H9 (cell line): ENCODE results near the gene PYHIN1. TPM values are rescaled to one million over a fixed set of nuclear protein-coding genes. Genes with fewer than 3 reads are reported as not detected.

Experiments used
- DNase-seq: peaks from one replicate; pipeline ENCODE4 v3.0.0-alpha.2; 2017
- H2AFZ ChIP-seq: one replicate; pipeline ENCODE4 v1.6.1; 2013; ENCODE audit warnings: mild to moderate bottlenecking, low read length, control low read depth, moderate library complexity
- H2AK5ac ChIP-seq: 2 replicates; pipeline ENCODE4 v1.6.1; 2013; ENCODE audit warnings: low read length, control low read depth, mixed read lengths; ENCODE audit not compliant: insufficient read length
- H2BK120ac ChIP-seq: one replicate; pipeline ENCODE4 v1.6.1; 2013; ENCODE audit warnings: low read depth, mild to moderate bottlenecking, low read length, control low read depth, inconsistent platforms; ENCODE audit not compliant: poor library complexity, severe bottlenecking
- H2BK12ac ChIP-seq: 2 replicates; pipeline ENCODE4 v1.6.1; 2013; ENCODE audit warnings: low read length, control low read depth, mixed read lengths, low read depth; ENCODE audit not compliant: insufficient read length
- H2BK15ac ChIP-seq: 2 replicates; pipeline ENCODE4 v1.6.1; 2013; ENCODE audit warnings: low read depth, low read length, control low read depth
- H2BK20ac ChIP-seq: one replicate; pipeline ENCODE4 v1.6.1; 2013; ENCODE audit warnings: low read depth, mild to moderate bottlenecking, low read length, control low read depth, inconsistent platforms; ENCODE audit not compliant: poor library complexity, severe bottlenecking
- H2BK5ac ChIP-seq: 2 replicates; pipeline ENCODE4 v1.6.1; 2013; ENCODE audit warnings: low read length, control low read depth, mixed read lengths; ENCODE audit not compliant: insufficient read length
- H3K14ac ChIP-seq: 2 replicates; pipeline ENCODE4 v1.6.1; 2013; ENCODE audit warnings: low read length, control low read depth; ENCODE audit not compliant: insufficient read depth
- H3K18ac ChIP-seq: 2 replicates; pipeline ENCODE4 v1.6.1; 2013; ENCODE audit warnings: low read depth, mild to moderate bottlenecking, mixed read lengths, low read length, control low read depth; ENCODE audit not compliant: insufficient read length
- H3K23ac ChIP-seq: 2 replicates; pipeline ENCODE4 v1.6.1; 2013; ENCODE audit warnings: low read length, control low read depth, mixed read lengths, low read depth; ENCODE audit not compliant: insufficient read length
- H3K23me2 ChIP-seq: 2 replicates; pipeline ENCODE4 v1.6.1; 2013; ENCODE audit warnings: low read depth, mild to moderate bottlenecking, mixed read lengths, low read length, control low read depth; ENCODE audit not compliant: insufficient read length, poor library complexity, severe bottlenecking
- H3K27ac ChIP-seq: 2 replicates; pipeline ENCODE4 v1.5.1; 2013; ENCODE audit warnings: low read length, control low read depth, mixed read lengths, low read depth; ENCODE audit not compliant: insufficient read length
- H3K27me3 ChIP-seq: 2 replicates; pipeline ENCODE4 v1.6.1; 2013; ENCODE audit warnings: low read length, control low read depth, inconsistent platforms; ENCODE audit not compliant: insufficient read depth
- H3K4ac ChIP-seq: 2 replicates; pipeline ENCODE4 v1.6.1; 2013; ENCODE audit warnings: low read depth, mild to moderate bottlenecking, control low read depth, inconsistent platforms, low read length, moderate library complexity
- H3K4me1 ChIP-seq: 2 replicates; pipeline ENCODE4 v1.6.1; 2013; ENCODE audit warnings: low read length, control low read depth, inconsistent platforms; ENCODE audit not compliant: insufficient read depth
- H3K4me2 ChIP-seq: 2 replicates; pipeline ENCODE4 v1.6.1; 2013; ENCODE audit warnings: low read length, control low read depth, mixed read lengths; ENCODE audit not compliant: insufficient read length, insufficient read depth
- H3K56ac ChIP-seq: 2 replicates; pipeline ENCODE4 v1.6.1; 2013; ENCODE audit warnings: low read depth, mild to moderate bottlenecking, mixed read lengths, low read length, control low read depth; ENCODE audit not compliant: insufficient read length
- H3K79me1 ChIP-seq: 2 replicates; pipeline ENCODE4 v1.6.1; 2013; ENCODE audit warnings: low read depth, mild to moderate bottlenecking, moderate library complexity, low read length, control low read depth, inconsistent platforms; ENCODE audit not compliant: insufficient read depth, poor library complexity, severe bottlenecking
- H3K79me2 ChIP-seq: 2 replicates; pipeline ENCODE4 v1.6.1; 2013; ENCODE audit warnings: low read length, control low read depth, inconsistent platforms; ENCODE audit not compliant: insufficient read depth
- H3K9ac ChIP-seq: 2 replicates; pipeline ENCODE4 v1.6.1; 2013; ENCODE audit warnings: low read length, control low read depth, mixed read lengths; ENCODE audit not compliant: insufficient read length; ENCODE audit errors: extremely low read depth
- H3K9me3 ChIP-seq: one replicate; pipeline ENCODE4 v1.6.1; 2013; ENCODE audit warnings: low read depth, low read length, inconsistent platforms; ENCODE audit not compliant: control insufficient read depth
- H3T11ph ChIP-seq: one replicate; pipeline ENCODE4 v1.6.1; 2013; ENCODE audit warnings: mild to moderate bottlenecking, low read length, control low read depth, inconsistent platforms
- H4K20me1 ChIP-seq: one replicate; pipeline ENCODE4 v1.6.1; 2013; ENCODE audit not compliant: control insufficient read depth, insufficient read length, insufficient read depth
- H4K5ac ChIP-seq: 2 replicates; pipeline ENCODE4 v1.6.1; 2013; ENCODE audit warnings: low read depth, mild to moderate bottlenecking, mixed read lengths, low read length, control low read depth; ENCODE audit not compliant: insufficient read length
- H4K8ac ChIP-seq: replicated peaks from 2 replicates; pipeline ENCODE4 v1.6.1; 2013; ENCODE audit warnings: low read length, control low read depth, mixed read lengths, low read depth; ENCODE audit not compliant: insufficient read length
- H4K91ac ChIP-seq: 2 replicates; pipeline ENCODE4 v1.6.1; 2013; ENCODE audit warnings: low read depth, mild to moderate bottlenecking, moderate library complexity, mixed read lengths, low read length, control low read depth; ENCODE audit not compliant: insufficient read length
- H3K27ac Mint-ChIP-seq, 3 experiments: 2 replicates in 2 of 3; 3 replicates in 1 of 3; pipeline ENCODE4 v1.8.0; 2020 to 2021; ENCODE audit warnings: mixed read lengths in 3 of 3, mild to moderate bottlenecking in 1 of 3, moderate library complexity in 1 of 3
- H3K27me3 Mint-ChIP-seq: 2 replicates; pipeline ENCODE4 v1.8.0; 2021; ENCODE audit warnings: low read depth, mild to moderate bottlenecking, moderate library complexity, mixed read lengths
- H3K36me3 Mint-ChIP-seq, 3 experiments: 2 replicates in 2 of 3; 3 replicates in 1 of 3; pipeline ENCODE4 v1.8.0; 2020 to 2021; ENCODE audit warnings: low read depth in 3 of 3, mixed read lengths in 3 of 3; ENCODE audit not compliant: insufficient read depth in 1 of 3
- H3K4me1 Mint-ChIP-seq, 2 experiments: 2 replicates each; pipeline ENCODE4 v1.8.0; 2020; ENCODE audit warnings: mixed read lengths in 2 of 2
- H3K4me3 Mint-ChIP-seq, 2 experiments: 2 replicates in 1 of 2; 3 replicates in 1 of 2; pipeline ENCODE4 v1.8.0; 2020 to 2021; ENCODE audit warnings: mild to moderate bottlenecking in 2 of 2, mixed read lengths in 2 of 2, moderate library complexity in 1 of 2
- H3K9me3 Mint-ChIP-seq, 2 experiments: 2 replicates in 1 of 2; 3 replicates in 1 of 2; pipeline ENCODE4 v1.8.0; 2020; ENCODE audit warnings: mild to moderate bottlenecking in 2 of 2, mixed read lengths in 2 of 2, moderate library complexity in 1 of 2
- WGBS: extraction: QIAGEN DNeasy Blood & Tissue Kit; methylation state at CpG from one replicate; pipeline ENCODE4 v1.1.7; 2013; ENCODE audit warnings: missing lambda C conversion rate, low lambda C conversion rate, mixed read lengths; ENCODE audit not compliant: insufficient read length; ENCODE audit errors: extremely low coverage; 5-methylcytosine and 5-hydroxymethylcytosine counted together
- total RNA-seq: library from RNA; stranded (reverse); gene quantifications from 2 replicates; pipeline ENCODE4 v1.2.1, GENCODE V29; 2021
- TF ChIP-seq, protein P1 (sequence below): fragments of 200-600 bp; sonication (generic); conservative IDR thresholded peaks from 3 replicates; pipeline ENCODE4 v1.8.0; 2021; ENCODE audit warnings: antibody characterized with exemption, mild to moderate bottlenecking

PYHIN1 gene
- total RNA-seq, 1 experiment from 2014 or later: not detected

DNA sequence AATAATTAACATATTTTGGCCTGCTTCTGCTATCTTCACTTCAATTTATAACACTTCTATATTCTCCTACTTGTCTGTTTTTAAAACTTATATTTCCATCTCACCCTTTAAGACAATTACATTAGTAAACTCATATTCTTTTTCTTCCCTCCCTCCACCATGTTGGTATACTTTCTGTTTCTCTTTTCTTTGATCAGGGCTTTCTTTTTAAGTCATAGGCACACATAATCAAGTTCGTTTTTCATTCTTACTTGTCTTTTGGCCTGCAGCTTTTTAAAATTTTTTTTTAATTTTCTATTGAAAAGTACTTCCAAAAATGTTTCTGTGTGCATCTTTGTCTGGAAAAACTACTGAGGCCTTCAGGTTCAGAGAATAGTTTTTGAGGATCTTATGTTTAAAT lies 2.3 kb downstream of the PYHIN1 start:
- no peak overlapping the region for H3K9ac ChIP-seq
- Mint-ChIP-seq H3K4me1 (peaks cover 0 to under 1% of the 10 kb centered on the region in 2 experiments; a peak in 2 of 4 replicates), H3K27me3 (no peaks in the 10 kb centered on the region), H3K27ac (no peak overlapping the region), H3K36me3 (no peaks in the 10 kb centered on the region), H3K9me3 (no peaks in the 10 kb centered on the region; a peak in 1 of 5 replicates), H3K4me3 (no peak overlapping the region)
- no peak overlapping the region for H2BK15ac ChIP-seq
- no peak for DNase-seq
- no peak overlapping the region for H2BK120ac ChIP-seq
- H2AK5ac ChIP-seq: no peak overlapping the region
- WGBS: no CpG with 5 or more reads among the region's 1 CpG
- H3K79me1 ChIP-seq: no peaks in the 10 kb centered on the region
- no peaks in the 10 kb centered on the region for H3K79me2 ChIP-seq
- H2BK5ac ChIP-seq: no peak overlapping the region
- no peak overlapping the region for H3K14ac ChIP-seq
- TF ChIP-seq, protein P1, sequence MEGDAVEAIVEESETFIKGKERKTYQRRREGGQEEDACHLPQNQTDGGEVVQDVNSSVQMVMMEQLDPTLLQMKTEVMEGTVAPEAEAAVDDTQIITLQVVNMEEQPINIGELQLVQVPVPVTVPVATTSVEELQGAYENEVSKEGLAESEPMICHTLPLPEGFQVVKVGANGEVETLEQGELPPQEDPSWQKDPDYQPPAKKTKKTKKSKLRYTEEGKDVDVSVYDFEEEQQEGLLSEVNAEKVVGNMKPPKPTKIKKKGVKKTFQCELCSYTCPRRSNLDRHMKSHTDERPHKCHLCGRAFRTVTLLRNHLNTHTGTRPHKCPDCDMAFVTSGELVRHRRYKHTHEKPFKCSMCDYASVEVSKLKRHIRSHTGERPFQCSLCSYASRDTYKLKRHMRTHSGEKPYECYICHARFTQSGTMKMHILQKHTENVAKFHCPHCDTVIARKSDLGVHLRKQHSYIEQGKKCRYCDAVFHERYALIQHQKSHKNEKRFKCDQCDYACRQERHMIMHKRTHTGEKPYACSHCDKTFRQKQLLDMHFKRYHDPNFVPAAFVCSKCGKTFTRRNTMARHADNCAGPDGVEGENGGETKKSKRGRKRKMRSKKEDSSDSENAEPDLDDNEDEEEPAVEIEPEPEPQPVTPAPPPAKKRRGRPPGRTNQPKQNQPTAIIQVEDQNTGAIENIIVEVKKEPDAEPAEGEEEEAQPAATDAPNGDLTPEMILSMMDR: no peak
- no peak overlapping the region for H3T11ph ChIP-seq
- no peak overlapping the region for H2BK12ac ChIP-seq
- no peaks in the 10 kb centered on the region for H3K9me3 ChIP-seq
- no peak overlapping the region for H3K56ac ChIP-seq
- H4K5ac ChIP-seq: no peak overlapping the region
- no peak overlapping the region for H3K4ac ChIP-seq
- H4K20me1 ChIP-seq: no peaks in the 10 kb centered on the region
- H2BK20ac ChIP-seq: no peak overlapping the region
- no peak overlapping the region for H3K18ac ChIP-seq
- H3K4me2 ChIP-seq: no peak overlapping the region
- no peak overlapping the region for H4K91ac ChIP-seq
- H3K23me2 ChIP-seq: no peaks in the 10 kb centered on the region
- no peak overlapping the region for H3K23ac ChIP-seq
- H2AFZ ChIP-seq: no peak overlapping the region
- H3K27me3 ChIP-seq: no peaks in the 10 kb centered on the region
- no peak overlapping the region for H4K8ac ChIP-seq
- H3K27ac ChIP-seq: no peak overlapping the region
- no peaks in the 10 kb centered on the region for H3K4me1 ChIP-seq
